ENCODE data around the gene DYNC1H1. TPM values are rescaled to one million over a fixed set of nuclear protein-coding genes. Genes with fewer than 3 reads are reported as not detected.
A peak's percentile ranks its signal among the peaks of the same experiment; 100 is the strongest.

The DYNC1H1 gene
- total RNA-seq, 4 donors from 2014 or later = 440 to 541 (median 495) TPM

GRCh38 chr14:101963052-101963451 is 1.3 kb upstream of the DYNC1H1 start:
- ATAC-seq (ENCODE audit: low FRiP score) (no peak), DNase-seq (ENCODE audit: low spot score) (no peak)
- no peak for TF ChIP-seq CTCF (IDR thresholded peaks at IDR 0.05)

- peak; percentile 2 for ATAC-seq (ENCODE audit: low FRiP score)
- no peak for DNase-seq (ENCODE audit: low spot score)
- TF ChIP-seq CTCF (IDR thresholded peaks at IDR 0.05) = no peak
Observed at GRCh38 chr14:101963656-101964296, 597 bp upstream of the DYNC1H1 start.

GRCh38 chr14:101965181-101965544 is 790 bp downstream of the DYNC1H1 start:
- no peak for TF ChIP-seq CTCF (IDR thresholded peaks at IDR 0.05)
- ATAC-seq (ENCODE audit: low FRiP score) (peak; percentile 5), DNase-seq (ENCODE audit: low spot score) (peak; percentile 49)

- ATAC-seq (ENCODE audit: low FRiP score) (no peak), DNase-seq (ENCODE audit: low spot score) (no peak)
- no peak for TF ChIP-seq CTCF (IDR thresholded peaks at IDR 0.05)
Observed at GRCh38 chr14:101965770-101966722, 1.7 kb downstream of the DYNC1H1 start.

GRCh38 chr14:101966742-101967141 is 2.4 kb downstream of the DYNC1H1 start:
- DNase-seq (ENCODE audit: low spot score) (no peak), ATAC-seq (ENCODE audit: low FRiP score) (no peak)
- TF ChIP-seq CTCF (IDR thresholded peaks at IDR 0.05) = no peak

- no peak for TF ChIP-seq CTCF (IDR thresholded peaks at IDR 0.05)
- no peak for DNase-seq (ENCODE audit: low spot score)
- ATAC-seq (ENCODE audit: low FRiP score) = no peak
Observed at GRCh38 chr14:101968186-101968585, 3.8 kb downstream of the DYNC1H1 start.

Measured in omental fat pad (tissue), 4 donors.